Measurements from ENCODE around the gene GAS2L1. TPM values are rescaled to one million over a fixed set of nuclear protein-coding genes. Genes with fewer than 3 reads are reported as not detected.

Gene GAS2L1
- total RNA-seq, 1 donor from 2014 or later: not detected

GRCh38 chr22:29359469-29359868 lies 53.0 kb downstream of the GAS2L1 start:
- H3K27ac Mint-ChIP-seq: peak overlapping the region; percentile 24
- no peak for ATAC-seq (ENCODE audit: low read depth)
- ChIA-PET CTCF (no interaction called here), POLR2A (no interaction called here)
- H3K4me3 Mint-ChIP-seq: no peak overlapping the region
- H3K27me3 Mint-ChIP-seq: no peaks in the 10 kb centered on the region
- H3K4me1 Mint-ChIP-seq: peaks cover 19% of the 10 kb centered on the region
- intact Hi-C loops (cut with micrococcal nuclease): no loop called here
- no peaks in the 10 kb centered on the region for H3K9me3 Mint-ChIP-seq
- no peak for TF ChIP-seq CTCF (IDR thresholded peaks at IDR 0.05)
- no peak for DNase-seq
- peaks cover 72% of the 10 kb centered on the region for H3K36me3 Mint-ChIP-seq (ENCODE audit: low read depth)

Other genes with a start within 250 kb of the GAS2L1 start
- not detected in 2 replicates for gene C22orf31, start 244.8 kb upstream of the GAS2L1 start, total RNA-seq
- not detected in 2 replicates for gene KREMEN1, start 233.6 kb upstream of the GAS2L1 start, total RNA-seq
- gene EMID1, start 100.8 kb upstream of the GAS2L1 start, total RNA-seq: not detected in 2 replicates
- 17.7 and 17.9 TPM in 2 replicates for gene RHBDD3, start 38.7 kb upstream of the GAS2L1 start, total RNA-seq
- gene EWSR1, start 38.4 kb upstream of the GAS2L1 start, total RNA-seq: 347 and 382 TPM in 2 replicates
- gene RASL10A, start 9.0 kb downstream of the GAS2L1 start, total RNA-seq: 0.98 and 1.0 TPM in 2 replicates
- 120 and 132 TPM in 2 replicates for gene AP1B1, start 81.9 kb downstream of the GAS2L1 start, total RNA-seq
- not detected in 2 replicates for gene RFPL1, start 131.9 kb downstream of the GAS2L1 start, total RNA-seq
- gene NEFH, start 173.6 kb downstream of the GAS2L1 start, total RNA-seq: 0.15 and 0.20 TPM in 2 replicates
- gene THOC5, start 247.1 kb downstream of the GAS2L1 start, total RNA-seq: 44.1 and 51.3 TPM in 2 replicates

All from activated B cell treated with CpG ODN at 0.5 μM for 24 hours (primary cell).